Uterus (tissue), 2 donors: ENCODE data around the gene OBSCN.

Experiments
- POLR2A ChIP-seq, 2 donors: fragments of 450-650 bp; IDR thresholded peaks; one replicate each; pipeline ENCODE4 v1.6.1; 2016; ENCODE audit warnings: antibody characterized with exemption in 2 of 2, mild to moderate bottlenecking in 1 of 2, moderate library complexity in 1 of 2
- TF ChIP-seq, protein P1 (sequence below), 4 experiments: fragments of 200-600 bp in 2 of 4; fragments of 450-650 bp in 2 of 4; sonication (generic) in 2 of 4; IDR thresholded peaks; one replicate each; pipeline ENCODE4 v1.5.1; 2016 to 2019; ENCODE audit warnings: antibody characterized with exemption in 4 of 4, mild to moderate bottlenecking in 2 of 4, moderate library complexity in 1 of 4

DNA sequence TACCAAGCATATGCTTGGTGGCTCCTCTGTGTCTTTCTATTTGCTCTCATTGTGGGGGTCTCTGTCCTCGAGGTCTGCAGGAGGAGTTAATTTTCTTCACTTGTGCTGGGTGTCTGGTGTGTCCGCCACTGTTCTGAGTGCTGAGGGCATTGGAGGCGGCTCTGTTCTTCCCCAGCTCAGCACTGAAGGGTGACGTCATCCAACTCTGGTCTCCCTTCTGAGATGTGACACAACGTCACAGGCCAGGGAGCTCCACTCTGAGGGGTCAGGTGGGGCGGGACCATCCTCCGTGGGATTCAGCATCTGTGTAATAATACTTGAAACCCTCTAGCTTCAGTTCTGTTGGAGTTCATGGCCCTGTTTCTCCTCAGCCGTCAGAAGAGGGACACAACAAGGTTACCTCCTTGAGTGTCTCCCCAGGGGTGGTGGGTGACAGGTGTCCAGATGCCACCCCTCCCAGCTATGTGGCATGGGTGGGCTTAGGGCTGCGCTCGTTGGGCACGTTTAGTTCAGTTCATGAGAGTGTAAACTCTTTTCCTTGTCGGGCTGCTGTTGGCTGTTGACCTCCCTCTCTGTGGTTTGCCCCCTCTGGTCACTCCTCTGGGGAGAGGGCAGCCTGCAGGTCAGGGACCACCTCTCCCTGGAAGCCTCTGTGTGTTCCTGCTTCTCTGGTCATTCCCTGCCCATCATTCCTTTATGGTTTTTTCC is 39.1 kb upstream of the OBSCN start:
- no peak for TF ChIP-seq POLR2A (IDR thresholded peaks at IDR 0.05)
- TF ChIP-seq, protein P1, sequence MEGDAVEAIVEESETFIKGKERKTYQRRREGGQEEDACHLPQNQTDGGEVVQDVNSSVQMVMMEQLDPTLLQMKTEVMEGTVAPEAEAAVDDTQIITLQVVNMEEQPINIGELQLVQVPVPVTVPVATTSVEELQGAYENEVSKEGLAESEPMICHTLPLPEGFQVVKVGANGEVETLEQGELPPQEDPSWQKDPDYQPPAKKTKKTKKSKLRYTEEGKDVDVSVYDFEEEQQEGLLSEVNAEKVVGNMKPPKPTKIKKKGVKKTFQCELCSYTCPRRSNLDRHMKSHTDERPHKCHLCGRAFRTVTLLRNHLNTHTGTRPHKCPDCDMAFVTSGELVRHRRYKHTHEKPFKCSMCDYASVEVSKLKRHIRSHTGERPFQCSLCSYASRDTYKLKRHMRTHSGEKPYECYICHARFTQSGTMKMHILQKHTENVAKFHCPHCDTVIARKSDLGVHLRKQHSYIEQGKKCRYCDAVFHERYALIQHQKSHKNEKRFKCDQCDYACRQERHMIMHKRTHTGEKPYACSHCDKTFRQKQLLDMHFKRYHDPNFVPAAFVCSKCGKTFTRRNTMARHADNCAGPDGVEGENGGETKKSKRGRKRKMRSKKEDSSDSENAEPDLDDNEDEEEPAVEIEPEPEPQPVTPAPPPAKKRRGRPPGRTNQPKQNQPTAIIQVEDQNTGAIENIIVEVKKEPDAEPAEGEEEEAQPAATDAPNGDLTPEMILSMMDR (IDR thresholded peaks at IDR 0.05), result no peak
